DOHH2 (cell line): ENCODE measurements around the gene LSAMP.

Source experiments
- H3F3A ChIP-seq: fragments of 200-600 bp; sonication (generic), shearing (Covaris generic); 2 replicates; pipeline ENCODE4 v1.6.0; 2016; ENCODE audit warnings: antibody characterized with exemption, mild to moderate bottlenecking; ENCODE audit not compliant: control insufficient read depth, insufficient read depth
- H3K27ac ChIP-seq: fragments of 200-600 bp; sonication (generic); 2 replicates; pipeline ENCODE4 v1.5.1; 2014; ENCODE audit warnings: low read depth, mild to moderate bottlenecking, low read length, moderate library complexity
- H3K27me3 ChIP-seq: fragments of 200-600 bp; sonication (generic); 2 replicates; pipeline ENCODE4 v1.6.1; 2014; ENCODE audit warnings: mild to moderate bottlenecking, low read length, mixed read lengths; ENCODE audit not compliant: control insufficient read depth
- H3K36me3 ChIP-seq: fragments of 200-600 bp; sonication (generic); 2 replicates; pipeline ENCODE4 v1.6.1; 2014; ENCODE audit warnings: mild to moderate bottlenecking, low read length, moderate library complexity, mixed read lengths; ENCODE audit not compliant: control insufficient read depth
- H3K4me1 ChIP-seq: fragments of 200-600 bp; sonication (generic); 2 replicates; pipeline ENCODE4 v1.6.1; 2014; ENCODE audit warnings: mild to moderate bottlenecking, low read length, mixed read lengths; ENCODE audit not compliant: control insufficient read depth
- H3K4me2 ChIP-seq: fragments of 200-600 bp; sonication (generic); 2 replicates; pipeline ENCODE4 v1.6.0; 2014; ENCODE audit warnings: mild to moderate bottlenecking, low read length, moderate library complexity
- H3K4me3 ChIP-seq: fragments of 200-600 bp; sonication (generic); 2 replicates; pipeline ENCODE4 v1.5.1; 2014; ENCODE audit warnings: mild to moderate bottlenecking, low read length, mixed read lengths
- H3K79me2 ChIP-seq: fragments of 200-600 bp; sonication (generic); 2 replicates; pipeline ENCODE4 v1.6.1; 2014; ENCODE audit warnings: mild to moderate bottlenecking, low read length, mixed read lengths; ENCODE audit not compliant: control insufficient read depth
- H3K9me2 ChIP-seq: fragments of 200-600 bp; sonication (generic); replicated peaks from 2 replicates; pipeline ENCODE4 v1.6.1; 2014; ENCODE audit warnings: mild to moderate bottlenecking, low read length, mixed read lengths; ENCODE audit not compliant: control insufficient read depth
- H3K9me3 ChIP-seq: fragments of 200-600 bp; sonication (generic); 2 replicates; pipeline ENCODE4 v1.6.1; 2014; ENCODE audit warnings: antibody characterized with exemption, low read length, mixed read lengths; ENCODE audit not compliant: control insufficient read depth, insufficient read depth
- H4K20me1 ChIP-seq: fragments of 200-600 bp; sonication (generic); 2 replicates; pipeline ENCODE4 v1.6.0; 2014; ENCODE audit warnings: low read depth, mild to moderate bottlenecking, antibody characterized with exemption, low read length, moderate library complexity; ENCODE audit not compliant: control insufficient read depth, insufficient read depth
- EZH2phosphoT487 ChIP-seq: fragments of 200-600 bp; sonication (generic); IDR thresholded peaks from 2 replicates; pipeline ENCODE4 v1.6.1; 2017; ENCODE audit warnings: borderline replicate concordance, mild to moderate bottlenecking, antibody characterized with exemption, low read length, moderate library complexity, mixed read lengths
- TF ChIP-seq, protein P1 (sequence below): fragments of 200-600 bp; sonication (generic); IDR thresholded peaks from one replicate; pipeline ENCODE4 v1.5.1; 2014; ENCODE audit warnings: antibody characterized with exemption, mild to moderate bottlenecking, low read depth, low read length; ENCODE audit not compliant: poor library complexity, severe bottlenecking

Gene LSAMP

DNA sequence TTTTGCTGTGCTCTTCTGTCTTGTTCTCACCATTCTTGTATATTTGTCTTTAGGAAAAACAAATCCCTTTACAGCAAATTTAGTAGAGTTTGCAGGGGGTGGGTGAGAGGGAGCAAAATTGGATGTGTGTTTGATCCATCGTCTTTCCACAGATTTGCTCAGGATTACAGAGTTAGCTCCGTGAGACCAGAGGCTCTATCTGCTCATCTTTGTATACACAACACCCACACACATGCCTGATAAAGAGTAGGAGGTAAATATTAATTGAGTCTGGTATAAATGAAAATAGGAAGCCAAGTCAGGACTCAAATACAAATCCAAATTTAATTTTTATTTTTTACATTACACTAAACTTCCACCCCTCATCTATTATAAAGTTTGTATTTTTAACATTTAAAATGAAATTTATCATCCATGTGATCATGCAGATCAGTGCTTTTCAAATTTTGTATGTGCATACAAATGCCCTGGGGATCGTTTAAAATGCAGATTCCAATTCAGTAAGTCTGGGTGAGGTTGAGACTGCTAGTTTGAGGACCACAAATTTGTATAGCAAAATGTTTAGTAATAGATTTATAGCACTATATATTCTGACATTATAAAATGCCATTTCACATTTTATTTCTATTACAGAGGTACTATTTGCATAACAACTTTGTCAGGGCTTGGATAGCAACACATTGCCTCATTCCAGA lies 326.7 kb downstream of the LSAMP start:
- Histone ChIP-seq H3F3A (no peaks in the 10 kb centered on the region), H3K4me3 (no peak overlapping the region), H3K9me3 (no peaks in the 10 kb centered on the region), H3K27ac (no peak overlapping the region), H3K4me2 (no peak overlapping the region), H3K79me2 (no peaks in the 10 kb centered on the region), H3K27me3 (no peaks in the 10 kb centered on the region), H3K4me1 (no peaks in the 10 kb centered on the region), H4K20me1 (no peaks in the 10 kb centered on the region), H3K36me3 (no peaks in the 10 kb centered on the region), H3K9me2 (no peaks in the 10 kb centered on the region)
- no peak for TF ChIP-seq EZH2phosphoT487
- TF ChIP-seq, protein P1, sequence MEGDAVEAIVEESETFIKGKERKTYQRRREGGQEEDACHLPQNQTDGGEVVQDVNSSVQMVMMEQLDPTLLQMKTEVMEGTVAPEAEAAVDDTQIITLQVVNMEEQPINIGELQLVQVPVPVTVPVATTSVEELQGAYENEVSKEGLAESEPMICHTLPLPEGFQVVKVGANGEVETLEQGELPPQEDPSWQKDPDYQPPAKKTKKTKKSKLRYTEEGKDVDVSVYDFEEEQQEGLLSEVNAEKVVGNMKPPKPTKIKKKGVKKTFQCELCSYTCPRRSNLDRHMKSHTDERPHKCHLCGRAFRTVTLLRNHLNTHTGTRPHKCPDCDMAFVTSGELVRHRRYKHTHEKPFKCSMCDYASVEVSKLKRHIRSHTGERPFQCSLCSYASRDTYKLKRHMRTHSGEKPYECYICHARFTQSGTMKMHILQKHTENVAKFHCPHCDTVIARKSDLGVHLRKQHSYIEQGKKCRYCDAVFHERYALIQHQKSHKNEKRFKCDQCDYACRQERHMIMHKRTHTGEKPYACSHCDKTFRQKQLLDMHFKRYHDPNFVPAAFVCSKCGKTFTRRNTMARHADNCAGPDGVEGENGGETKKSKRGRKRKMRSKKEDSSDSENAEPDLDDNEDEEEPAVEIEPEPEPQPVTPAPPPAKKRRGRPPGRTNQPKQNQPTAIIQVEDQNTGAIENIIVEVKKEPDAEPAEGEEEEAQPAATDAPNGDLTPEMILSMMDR, result no peak

DNA sequence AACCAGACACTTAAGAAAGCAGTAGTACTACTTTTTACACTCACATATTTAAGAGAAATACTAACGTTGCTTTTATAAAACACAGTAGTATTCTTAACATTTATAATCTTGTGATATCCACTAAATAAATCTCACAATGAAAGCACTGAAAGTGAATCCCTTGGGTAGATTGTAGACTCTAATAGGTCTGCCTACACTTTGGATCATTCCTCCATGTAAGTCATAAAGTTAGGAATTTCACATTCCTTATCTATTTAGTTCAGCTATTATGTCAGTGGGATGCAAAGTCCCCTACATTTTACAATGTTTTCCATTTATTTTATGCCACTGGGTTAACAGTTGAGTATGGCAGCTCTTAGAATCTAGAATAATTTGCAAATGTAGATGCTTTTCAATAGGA lies 330.7 kb downstream of the LSAMP start:
- no peak overlapping the region for H3K4me2 ChIP-seq
- H3K9me2 ChIP-seq, result no peaks in the 10 kb centered on the region
- H3K36me3 ChIP-seq, result no peaks in the 10 kb centered on the region
- no peak overlapping the region for H3K27ac ChIP-seq
- H3K27me3 ChIP-seq, result no peaks in the 10 kb centered on the region
- no peak overlapping the region for H3K4me3 ChIP-seq
- no peaks in the 10 kb centered on the region for H3F3A ChIP-seq
- TF ChIP-seq EZH2phosphoT487, result no peak
- TF ChIP-seq, protein P1, result no peak
- no peaks in the 10 kb centered on the region for H3K4me1 ChIP-seq
- H3K9me3 ChIP-seq, result no peaks in the 10 kb centered on the region
- H4K20me1 ChIP-seq, result no peaks in the 10 kb centered on the region
- no peaks in the 10 kb centered on the region for H3K79me2 ChIP-seq

DNA sequence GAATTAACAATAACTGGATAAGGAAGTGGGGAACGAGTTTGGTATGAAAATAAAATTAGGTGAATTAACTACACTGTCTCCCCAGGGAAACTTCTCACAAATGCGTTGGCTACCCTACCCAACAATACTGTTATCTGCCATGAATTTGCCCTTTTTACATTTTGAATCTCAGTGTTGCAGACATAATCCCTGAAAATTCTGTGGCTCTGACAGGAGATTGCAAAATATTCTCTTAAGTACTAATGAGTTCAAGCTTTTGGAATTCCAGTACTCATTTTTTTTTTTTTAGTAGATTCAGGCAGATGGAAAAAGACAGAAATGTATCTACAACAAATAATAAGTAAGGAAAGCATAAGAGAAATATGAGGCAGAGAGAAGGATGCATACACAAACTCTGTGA lies 332.6 kb downstream of the LSAMP start:
- H3K79me2 ChIP-seq, result no peaks in the 10 kb centered on the region
- TF ChIP-seq, protein P1, result no peak
- TF ChIP-seq EZH2phosphoT487, result no peak
- H3K27ac ChIP-seq, result no peak overlapping the region
- no peaks in the 10 kb centered on the region for H3F3A ChIP-seq
- no peaks in the 10 kb centered on the region for H3K27me3 ChIP-seq
- H3K9me3 ChIP-seq, result no peaks in the 10 kb centered on the region
- H4K20me1 ChIP-seq, result no peaks in the 10 kb centered on the region
- no peak overlapping the region for H3K4me2 ChIP-seq
- no peaks in the 10 kb centered on the region for H3K9me2 ChIP-seq
- no peaks in the 10 kb centered on the region for H3K4me1 ChIP-seq
- no peak overlapping the region for H3K4me3 ChIP-seq
- H3K36me3 ChIP-seq, result no peaks in the 10 kb centered on the region
